GM23338 (cell line): ENCODE measurements around the gene PHKG2. TPM values are rescaled to one million over a fixed set of nuclear protein-coding genes. Genes with fewer than 3 reads are reported as not detected.

Experiments used
- ATAC-seq: fragments of 200-7000 bp; cut with Tn5 transposase; 3 replicates; pipeline ENCODE4 v1.9.1; 2020
- DNase-seq: peaks from one replicate; pipeline ENCODE4 v3.0.0-alpha.2; 2015; ENCODE audit warnings: low spot score
- H2AFZ ChIP-seq: fragments of 200-600 bp; sonication (generic); 2 replicates; pipeline ENCODE4 v1.8.0; 2016; ENCODE audit warnings: antibody characterized with exemption, mild to moderate bottlenecking, moderate library complexity
- H3F3A ChIP-seq: fragments of 200-600 bp; sonication (generic); replicated peaks from 2 replicates; pipeline ENCODE4 v1.8.0; 2017; ENCODE audit warnings: antibody characterized with exemption, mixed run types, low read depth
- H3K27ac ChIP-seq: fragments of 200-600 bp; sonication (generic); 2 replicates; pipeline ENCODE4 v1.6.1; 2016; ENCODE audit warnings: low read depth
- H3K27me3 ChIP-seq: fragments of 200-600 bp; sonication (generic); 2 replicates; pipeline ENCODE4 v1.8.0; 2016; ENCODE audit warnings: mild to moderate bottlenecking, mixed run types, moderate library complexity; ENCODE audit not compliant: insufficient read depth
- H3K36me3 ChIP-seq: fragments of 200-600 bp; sonication (generic); 2 replicates; pipeline ENCODE4 v1.8.0; 2016; ENCODE audit warnings: mild to moderate bottlenecking; ENCODE audit not compliant: insufficient read depth
- H3K4me1 ChIP-seq: fragments of 200-600 bp; sonication (generic); 2 replicates; pipeline ENCODE4 v1.8.0; 2016; ENCODE audit warnings: mild to moderate bottlenecking, moderate library complexity; ENCODE audit not compliant: insufficient read depth
- H3K4me2 ChIP-seq: fragments of 200-600 bp; sonication (generic); 2 replicates; pipeline ENCODE4 v1.7.1; 2017; ENCODE audit warnings: mixed run types
- H3K4me3 ChIP-seq: fragments of 200-600 bp; sonication (generic); 2 replicates; pipeline ENCODE4 v1.6.1; 2016; ENCODE audit warnings: mixed run types
- H3K79me2 ChIP-seq: fragments of 200-600 bp; sonication (generic); replicated peaks from 2 replicates; pipeline ENCODE4 v1.8.0; 2017; ENCODE audit warnings: mild to moderate bottlenecking; ENCODE audit not compliant: insufficient read depth
- H3K9me2 ChIP-seq: fragments of 200-600 bp; sonication (generic); 2 replicates; pipeline ENCODE4 v1.8.0; 2017; ENCODE audit not compliant: insufficient read depth
- H4K20me1 ChIP-seq: fragments of 200-600 bp; sonication (generic); replicated peaks from 2 replicates; pipeline ENCODE4 v1.8.0; 2017; ENCODE audit warnings: mild to moderate bottlenecking; ENCODE audit not compliant: insufficient read depth
- H3K27ac Mint-ChIP-seq: 2 replicates; pipeline ENCODE4 v1.8.0; 2020; ENCODE audit warnings: inconsistent platforms, mild to moderate bottlenecking, moderate library complexity, mixed read lengths
- H3K27me3 Mint-ChIP-seq: 3 replicates; pipeline ENCODE4 v1.8.0; 2022; ENCODE audit warnings: low read depth, mild to moderate bottlenecking, moderate library complexity, mixed read lengths, inconsistent platforms; ENCODE audit not compliant: insufficient read depth, poor library complexity
- H3K36me3 Mint-ChIP-seq: 3 replicates; pipeline ENCODE4 v1.8.0; 2021; ENCODE audit warnings: low read depth, mild to moderate bottlenecking, inconsistent platforms, moderate library complexity, mixed read lengths
- H3K4me1 Mint-ChIP-seq: 3 replicates; pipeline ENCODE4 v1.8.0; 2020; ENCODE audit warnings: mild to moderate bottlenecking, inconsistent platforms, mixed read lengths
- H3K4me3 Mint-ChIP-seq: 3 replicates; pipeline ENCODE4 v1.8.0; 2021; ENCODE audit warnings: moderate library complexity, mild to moderate bottlenecking, inconsistent platforms, mixed read lengths
- H3K9me3 Mint-ChIP-seq: 3 replicates; pipeline ENCODE4 v1.8.0; 2020; ENCODE audit warnings: moderate library complexity, mild to moderate bottlenecking, inconsistent platforms, mixed read lengths
- CREB1 ChIP-seq: fragments of 250-450 bp; sonication (Bioruptor Pico); IDR thresholded peaks from 2 replicates; pipeline ENCODE4 v1.5.0; 2020; ENCODE audit warnings: low read depth, mild to moderate bottlenecking, moderate library complexity
- ETS1 ChIP-seq: IDR thresholded peaks from 2 replicates; pipeline ENCODE4 v1.6.1; 2016; ENCODE audit warnings: antibody characterized with exemption
- EZH2phosphoT487 ChIP-seq: fragments of 200-600 bp; sonication (generic); IDR thresholded peaks from one replicate; pipeline ENCODE4 v1.8.1; 2018; ENCODE audit warnings: antibody characterized with exemption; ENCODE audit not compliant: unreplicated experiment
- POLR2AphosphoS5 ChIP-seq: IDR thresholded peaks from 2 replicates; pipeline ENCODE4 v1.6.1; 2016; ENCODE audit warnings: antibody characterized with exemption, low read depth
- STAT1 ChIP-seq: IDR thresholded peaks from one replicate; pipeline ENCODE4 v1.6.1; 2016; ENCODE audit warnings: antibody characterized with exemption; ENCODE audit not compliant: unreplicated experiment
- ZNF114 ChIP-seq: fragments of 250-450 bp; sonication (Bioruptor Pico); IDR thresholded peaks from 2 replicates; pipeline ENCODE4 v1.5.0; 2020; ENCODE audit warnings: mild to moderate bottlenecking, moderate library complexity
- ZNF331 ChIP-seq: fragments of 250-450 bp; sonication (Bioruptor Pico); IDR thresholded peaks from 2 replicates; pipeline ENCODE4 v1.5.0; 2020; ENCODE audit warnings: low read depth, mild to moderate bottlenecking, moderate library complexity
- polyA plus RNA-seq: library from polyadenylated mRNA; unstranded; fragments of >200 nt; fragmentation: Nextera tagmentation; extraction: Ambion mirVana; gene quantifications from 2 replicates; pipeline ENCODE4 v1.2.1, GENCODE V29; 2016
- total RNA-seq: library from RNA; depleted of rRNA; stranded (reverse); fragments of >200 nt; shearing (Covaris generic); gene quantifications from 2 replicates; pipeline ENCODE4 v1.2.3, GENCODE V29; 2014
- TF ChIP-seq, protein P1 (sequence below), 2 experiments: fragments of 200-600 bp in 1 of 2; sonication (generic) in 1 of 2; conservative IDR thresholded peaks; 2 replicates each; pipeline versions ENCODE4 v1.5.1 to v1.6.1; 2016 to 2017; ENCODE audit warnings: antibody characterized with exemption in 2 of 2, low read depth in 2 of 2, mild to moderate bottlenecking in 2 of 2, moderate library complexity in 1 of 2

PHKG2 gene
- total and polyA plus RNA-seq, 2 experiments from 2014 or later: 26.9 to 27.0 TPM

DNA sequence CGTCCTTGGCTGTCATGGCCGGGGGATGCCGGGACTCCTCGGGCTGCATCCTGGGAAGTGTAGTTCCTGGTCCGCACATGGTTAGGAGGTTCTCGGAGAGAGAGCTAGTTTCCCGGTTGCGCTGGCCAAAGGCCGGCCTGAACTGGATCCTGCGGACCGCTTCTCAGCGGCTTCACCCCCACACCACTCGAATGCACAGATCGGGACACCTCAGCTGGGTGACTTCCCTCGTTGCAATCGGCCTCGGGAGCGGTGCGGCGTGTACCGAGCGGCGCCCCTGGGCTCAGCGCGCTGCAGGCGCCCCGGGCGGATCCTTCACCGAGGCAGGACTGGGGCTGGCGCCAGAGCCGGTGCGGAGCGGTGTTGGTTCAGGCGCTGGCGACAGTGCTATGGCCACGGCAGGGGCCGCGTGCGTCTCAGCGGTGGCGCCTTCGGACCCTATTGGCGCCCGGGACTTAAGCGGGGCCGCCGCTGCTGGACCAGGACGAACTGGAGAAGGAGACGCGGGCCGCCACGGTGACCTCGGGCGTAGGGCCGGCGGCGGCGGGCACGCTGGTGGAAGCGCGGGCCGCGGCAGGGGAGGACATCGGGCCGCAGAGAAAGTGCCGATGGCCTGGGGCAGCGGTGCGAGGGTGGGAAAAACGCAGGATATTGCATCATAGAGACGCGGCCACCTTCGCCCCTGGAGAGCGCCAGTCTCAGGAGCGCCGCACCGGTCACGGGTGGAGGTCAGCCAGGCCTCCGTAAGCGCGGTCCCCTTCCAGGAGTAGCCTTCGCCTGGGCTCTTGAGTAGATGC is 27.4 kb downstream of the PHKG2 start:
- TF ChIP-seq CREB1 (CRISPR knock-in tag) (peak; percentile 82), POLR2AphosphoS5 (peak; percentile 81), ETS1 (peak; percentile 92)
- TF ChIP-seq, protein P1, sequence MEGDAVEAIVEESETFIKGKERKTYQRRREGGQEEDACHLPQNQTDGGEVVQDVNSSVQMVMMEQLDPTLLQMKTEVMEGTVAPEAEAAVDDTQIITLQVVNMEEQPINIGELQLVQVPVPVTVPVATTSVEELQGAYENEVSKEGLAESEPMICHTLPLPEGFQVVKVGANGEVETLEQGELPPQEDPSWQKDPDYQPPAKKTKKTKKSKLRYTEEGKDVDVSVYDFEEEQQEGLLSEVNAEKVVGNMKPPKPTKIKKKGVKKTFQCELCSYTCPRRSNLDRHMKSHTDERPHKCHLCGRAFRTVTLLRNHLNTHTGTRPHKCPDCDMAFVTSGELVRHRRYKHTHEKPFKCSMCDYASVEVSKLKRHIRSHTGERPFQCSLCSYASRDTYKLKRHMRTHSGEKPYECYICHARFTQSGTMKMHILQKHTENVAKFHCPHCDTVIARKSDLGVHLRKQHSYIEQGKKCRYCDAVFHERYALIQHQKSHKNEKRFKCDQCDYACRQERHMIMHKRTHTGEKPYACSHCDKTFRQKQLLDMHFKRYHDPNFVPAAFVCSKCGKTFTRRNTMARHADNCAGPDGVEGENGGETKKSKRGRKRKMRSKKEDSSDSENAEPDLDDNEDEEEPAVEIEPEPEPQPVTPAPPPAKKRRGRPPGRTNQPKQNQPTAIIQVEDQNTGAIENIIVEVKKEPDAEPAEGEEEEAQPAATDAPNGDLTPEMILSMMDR (conservative IDR thresholded peaks at IDR 0.05; ENCODE audit: low read depth in 2 of 2): no peak
- peak; percentile 84 for ATAC-seq
- Mint-ChIP-seq H3K36me3 (peaks cover 50% of the 10 kb centered on the region), H3K4me3 (peak overlapping the region; percentile 93), H3K4me1 (peaks cover 23% of the 10 kb centered on the region), H3K27ac (peak overlapping the region; percentile 99), H3K27me3 (peaks cover 40% of the 10 kb centered on the region), H3K9me3 (no peaks in the 10 kb centered on the region)
- peak overlapping the region; percentile 94 for H3K4me2 ChIP-seq
- H3K36me3 ChIP-seq: peaks cover 4% of the 10 kb centered on the region; the same call in 1 of the 2 replicates
- H2AFZ ChIP-seq: 0 out of 2 replicates have a peak overlapping the region, but pooled peaks have one; percentile 38
- DNase-seq: peak; percentile 96
- no peaks in the 10 kb centered on the region for H3K79me2 ChIP-seq
- H3K27me3 ChIP-seq: no peaks in the 10 kb centered on the region
- H3K4me3 ChIP-seq: peak overlapping the region; percentile 93
- peak overlapping the region; percentile 97 for H3K27ac ChIP-seq
- H3F3A ChIP-seq: peaks cover 20% of the 10 kb centered on the region
- H3K9me2 ChIP-seq: no peaks in the 10 kb centered on the region
- no peaks in the 10 kb centered on the region; the same call in 1 of the 2 replicates for H3K4me1 ChIP-seq
- H4K20me1 ChIP-seq: no peaks in the 10 kb centered on the region; the same call in none of the 2 replicates

DNA sequence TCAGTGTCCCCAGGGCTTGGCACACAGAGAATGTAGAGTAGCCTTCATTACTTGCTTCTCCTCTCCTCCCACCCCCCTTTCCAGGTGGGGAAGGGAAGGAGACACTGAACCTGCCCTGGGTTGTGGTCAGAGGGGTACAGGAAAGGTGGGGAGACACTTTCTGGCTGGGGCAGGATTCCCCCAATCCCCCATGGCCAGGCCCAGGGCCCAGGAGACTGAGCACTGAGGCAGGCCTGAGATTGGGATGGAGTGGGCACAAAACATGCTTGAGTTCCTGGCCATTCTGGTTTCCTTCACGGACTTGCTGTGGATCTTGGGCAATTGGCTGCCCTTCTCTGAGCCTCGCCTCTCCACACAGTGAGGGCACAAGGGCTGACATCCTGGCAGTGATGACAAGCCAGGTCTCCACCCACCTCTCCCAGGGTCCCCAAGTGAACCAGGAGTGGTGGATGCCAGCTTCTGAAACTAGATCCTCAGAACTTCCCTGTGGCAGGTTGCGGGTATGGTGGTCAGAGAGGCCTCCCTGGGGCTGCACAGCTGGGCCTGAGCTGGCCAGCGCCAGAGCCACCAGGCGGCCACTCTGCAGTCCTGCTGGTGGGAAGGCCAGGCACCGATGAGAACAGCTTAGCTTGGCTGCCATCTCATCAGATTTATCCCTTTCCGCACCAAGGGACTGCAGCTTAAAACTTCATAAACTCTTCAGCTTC is 29.5 kb downstream of the PHKG2 start:
- DNase-seq: peak; percentile 37
- peaks cover 23% of the 10 kb centered on the region for H3K4me1 Mint-ChIP-seq
- no peak for TF ChIP-seq ZNF331
- TF ChIP-seq STAT1: no peak
- TF ChIP-seq POLR2AphosphoS5: no peak
- TF ChIP-seq EZH2phosphoT487: no peak
- TF ChIP-seq, protein P1 (conservative IDR thresholded peaks at IDR 0.05; ENCODE audit: low read depth in 2 of 2): peak; percentile 10 to 30; a peak in 2 of 4 replicates
- no peak for TF ChIP-seq ZNF114 (CRISPR knock-in tag)
- Histone ChIP-seq H3K27ac (no peak overlapping the region), H3K27me3 (no peaks in the 10 kb centered on the region), H2AFZ (no peak overlapping the region), H4K20me1 (peaks cover 5% of the 10 kb centered on the region), H3K4me1 (no peaks in the 10 kb centered on the region; the same call in 1 of the 2 replicates), H3F3A (peaks cover 25% of the 10 kb centered on the region), H3K9me2 (no peaks in the 10 kb centered on the region), H3K4me3 (no peak overlapping the region), H3K4me2 (no peak overlapping the region), H3K79me2 (no peaks in the 10 kb centered on the region), H3K36me3 (peaks cover 6% of the 10 kb centered on the region)
- H3K27me3 Mint-ChIP-seq: peaks cover 40% of the 10 kb centered on the region
- H3K9me3 Mint-ChIP-seq: no peaks in the 10 kb centered on the region
- no peak overlapping the region for H3K27ac Mint-ChIP-seq
- H3K36me3 Mint-ChIP-seq: peaks cover 40% of the 10 kb centered on the region
- peak overlapping the region; percentile 93 for H3K4me3 Mint-ChIP-seq
- ATAC-seq: no peak; the same call in 2 of the 3 replicates
